GF-D8 (cell line): ENCODE measurements around the gene CAVIN1.
"Not testable (repeated sequence)": the region's sequence is repeated elsewhere in the genome, so short reads cannot be mapped to it uniquely, and the experiment has no call there.

Experiments
- DNase-seq: peaks from one replicate; lab custom pipeline; 2025; lab: John Stamatoyannopoulos, UW

Gene CAVIN1

DNA sequence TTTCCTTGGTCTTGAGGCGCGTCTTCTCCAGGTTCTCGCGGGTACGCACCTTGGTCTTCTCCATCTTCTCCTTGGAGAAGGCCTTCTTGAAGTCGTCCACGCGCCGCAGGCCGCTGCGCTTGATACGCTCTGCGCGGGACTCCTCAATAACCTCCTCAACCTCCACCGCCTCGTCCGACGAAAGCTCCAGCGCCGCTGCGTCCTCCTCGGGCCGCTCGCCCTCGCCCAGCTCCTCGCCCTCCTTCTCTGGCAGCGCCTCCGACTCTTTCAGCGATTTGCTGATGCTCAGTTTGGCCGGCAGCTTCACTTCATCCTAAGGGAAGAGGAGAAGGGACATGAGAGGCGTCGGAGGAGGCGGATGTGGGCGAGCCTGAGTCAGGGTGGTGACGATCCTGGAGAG lies 18.0 kb downstream of the CAVIN1 start:
- no peak for DNase-seq

GRCh38 chr17:42404326-42405055 lies 18.6 kb downstream of the CAVIN1 start:
- no peak for DNase-seq

- DNase-seq, result peak; percentile 7
Measured at GRCh38 chr17:42403150-42403549, 19.9 kb downstream of the CAVIN1 start.

- DNase-seq, result no peak
Measured at GRCh38 chr17:42402117-42402516, 20.9 kb downstream of the CAVIN1 start.

DNA sequence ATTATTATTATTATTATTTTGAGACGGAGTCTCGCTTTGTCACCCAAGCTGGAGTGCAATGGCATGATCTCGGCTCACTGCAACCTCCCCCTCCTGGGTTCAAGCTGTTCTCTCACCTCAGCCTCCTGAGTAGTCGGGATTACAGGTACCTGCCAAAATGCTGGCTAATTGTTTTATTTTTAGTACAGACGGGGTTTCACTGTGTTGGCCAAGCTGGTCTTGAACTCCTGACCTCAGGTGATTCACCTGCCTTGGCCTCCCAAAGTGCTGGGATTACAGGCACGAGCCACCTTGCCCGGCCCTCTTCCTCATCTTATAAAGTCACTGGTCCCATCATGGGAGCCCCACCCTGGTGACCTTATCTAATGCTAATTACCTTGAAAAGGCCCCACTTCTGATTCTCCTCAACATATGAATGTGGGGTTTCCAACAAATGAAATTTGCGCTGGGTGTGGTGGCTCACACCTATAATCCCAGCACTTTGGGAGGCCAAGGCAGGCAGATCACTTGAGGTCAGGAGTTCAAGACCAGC lies 22.1 kb downstream of the CAVIN1 start:
- DNase-seq, result not testable (repeated sequence)

DNA sequence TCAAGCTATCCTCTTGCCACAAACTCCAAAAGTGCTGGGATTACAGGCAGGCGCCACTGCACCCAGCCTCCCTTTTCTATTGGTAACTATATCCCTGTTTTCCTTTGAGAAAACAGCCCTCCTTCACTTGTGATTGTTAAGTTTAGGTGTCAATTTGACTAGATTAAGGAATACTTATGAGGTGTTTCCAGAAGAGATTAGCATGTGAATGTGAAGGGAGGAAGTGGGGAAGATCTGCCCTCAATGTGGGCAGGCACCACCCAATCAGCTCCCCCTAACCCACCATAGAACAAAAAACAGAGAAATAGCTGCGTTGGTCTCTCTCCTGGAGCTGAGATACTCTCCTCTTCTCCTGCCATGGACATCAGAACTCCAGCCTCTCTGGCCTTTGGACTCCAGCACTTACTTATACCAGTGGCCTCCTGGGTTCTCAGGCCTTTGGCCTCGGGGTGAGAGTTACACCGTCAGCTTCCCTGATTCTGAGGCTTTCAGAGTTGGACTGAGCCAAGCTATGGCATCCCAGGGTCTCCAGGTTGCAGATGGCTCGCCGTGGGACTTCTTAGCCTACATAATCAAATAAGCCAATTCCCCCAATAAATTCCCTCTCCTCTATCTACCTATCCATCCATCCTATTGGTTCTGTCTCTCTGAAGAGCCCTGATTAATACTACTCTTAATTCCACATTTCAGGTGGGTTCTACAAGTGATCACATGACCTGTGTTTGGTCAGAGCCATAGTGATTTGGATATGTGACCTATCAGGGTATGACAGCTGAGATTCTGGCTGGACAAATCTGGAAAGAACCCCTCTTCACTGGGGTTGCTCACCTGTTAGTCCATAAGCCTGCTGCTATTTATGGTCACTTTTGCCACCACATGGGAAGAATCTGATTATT lies 22.9 kb downstream of the CAVIN1 start:
- no peak for DNase-seq

DNA sequence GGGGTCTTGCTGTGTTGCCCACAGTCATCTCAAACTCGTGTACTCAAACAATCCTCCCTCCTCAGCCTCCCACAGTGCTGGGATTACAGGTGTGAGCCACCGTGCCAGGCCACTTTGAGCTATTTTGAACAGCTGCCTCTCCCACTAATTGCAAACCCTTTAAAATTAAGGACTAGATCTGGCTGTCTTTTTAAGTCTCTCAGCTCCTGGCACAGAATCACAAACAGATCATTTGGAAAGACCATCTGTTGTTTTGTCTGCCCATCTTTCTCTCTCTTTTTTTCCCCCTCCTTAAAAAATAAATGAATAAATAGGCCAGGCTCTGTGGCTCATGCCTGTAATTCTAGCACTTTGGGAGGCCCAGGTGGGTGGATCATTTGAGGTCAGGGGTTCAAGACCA lies 23.9 kb downstream of the CAVIN1 start:
- no peak for DNase-seq

DNA sequence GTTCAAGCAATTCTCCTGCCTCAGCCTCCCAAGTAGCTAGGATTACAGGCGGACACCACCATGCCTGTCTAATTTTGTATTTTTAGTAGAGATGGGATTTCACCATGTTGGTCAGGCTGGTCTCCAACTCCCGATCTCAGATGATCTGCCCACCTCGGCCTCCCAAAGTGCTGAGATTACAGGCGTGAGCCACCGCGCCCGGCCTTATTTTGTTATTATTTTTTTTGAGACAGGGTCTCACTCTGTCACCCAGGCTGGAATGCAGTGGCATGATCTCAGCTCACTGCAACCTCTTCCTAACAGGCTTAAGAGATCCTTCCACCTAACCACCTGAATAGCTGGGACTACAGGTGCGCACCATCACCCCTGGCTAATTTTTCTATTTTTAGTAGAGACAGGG lies 27.5 kb downstream of the CAVIN1 start:
- DNase-seq, result not testable (repeated sequence)

- DNase-seq, result no peak
Measured at GRCh38 chr17:42394838-42395237, 28.2 kb downstream of the CAVIN1 start.

- no peak for DNase-seq
Measured at GRCh38 chr17:42392692-42393415, 30.2 kb downstream of the CAVIN1 start.

GRCh38 chr17:42391439-42391838 lies 31.6 kb downstream of the CAVIN1 start:
- not testable (repeated sequence) for DNase-seq

DNA sequence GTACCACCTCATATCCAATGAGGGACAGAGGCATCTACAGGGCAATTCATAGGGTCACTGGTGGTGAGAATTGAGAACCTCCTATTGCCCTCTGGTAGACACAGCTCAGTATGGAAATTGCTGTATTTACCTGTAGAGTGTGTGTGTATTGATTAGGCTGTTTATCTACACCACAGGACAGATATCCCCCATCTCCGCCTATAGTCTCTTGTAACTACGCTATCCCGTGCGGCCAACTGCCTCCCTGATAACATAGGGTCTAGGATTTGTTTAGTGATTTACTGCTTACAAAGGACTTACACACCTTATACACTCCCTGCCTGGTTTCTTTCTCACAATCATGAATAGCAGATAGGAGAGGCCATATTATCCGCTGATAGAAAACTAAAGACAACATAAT lies 33.2 kb downstream of the CAVIN1 start:
- DNase-seq, result no peak

- DNase-seq, result no peak
Measured at GRCh38 chr17:42389135-42389417, 34.0 kb downstream of the CAVIN1 start.

DNA sequence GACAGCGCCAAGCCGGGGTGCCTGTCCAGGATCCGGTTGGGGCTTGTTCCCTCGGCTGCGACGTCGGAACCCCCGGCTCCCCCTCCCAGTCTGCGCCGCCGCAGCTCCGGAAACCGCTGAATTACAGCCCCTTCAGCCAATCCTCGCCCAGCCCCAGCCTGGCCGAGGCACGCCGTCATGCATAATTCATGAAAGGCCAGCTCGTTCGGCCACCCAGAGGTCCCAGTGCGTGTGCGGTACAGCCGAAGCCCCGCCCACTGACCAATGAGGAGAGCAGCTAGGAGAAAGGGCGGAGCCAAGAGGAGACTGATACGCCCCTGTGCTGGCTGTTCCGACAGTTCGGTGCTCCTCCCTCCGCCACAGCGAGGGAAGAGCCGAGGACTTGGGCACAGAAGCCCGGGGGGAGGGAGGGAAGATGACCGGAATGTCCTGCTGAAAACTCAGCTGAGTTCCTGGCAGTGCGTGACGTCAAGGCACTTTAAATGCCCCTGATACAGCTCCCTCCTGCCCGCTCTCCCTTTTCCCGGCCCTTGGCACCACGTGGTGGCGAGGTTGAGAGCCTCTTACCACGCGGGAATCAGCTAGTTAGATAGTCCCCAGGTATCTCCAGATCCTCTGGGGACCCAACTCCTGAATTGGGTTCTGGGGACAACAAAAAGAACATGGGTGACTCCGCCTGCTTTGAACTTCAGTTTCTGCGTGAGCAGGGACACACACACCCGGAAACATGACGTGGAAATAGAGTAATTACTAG lies 34.5 kb downstream of the CAVIN1 start, which contains the start of gene STAT3:
Gene STAT3, minus strand, starts transcription at position 62 of the 754 bp plus-strand sequence. CDS start 39,926 bp downstream, outside the sequence.
- DNase-seq, result peak; percentile 98

DNA sequence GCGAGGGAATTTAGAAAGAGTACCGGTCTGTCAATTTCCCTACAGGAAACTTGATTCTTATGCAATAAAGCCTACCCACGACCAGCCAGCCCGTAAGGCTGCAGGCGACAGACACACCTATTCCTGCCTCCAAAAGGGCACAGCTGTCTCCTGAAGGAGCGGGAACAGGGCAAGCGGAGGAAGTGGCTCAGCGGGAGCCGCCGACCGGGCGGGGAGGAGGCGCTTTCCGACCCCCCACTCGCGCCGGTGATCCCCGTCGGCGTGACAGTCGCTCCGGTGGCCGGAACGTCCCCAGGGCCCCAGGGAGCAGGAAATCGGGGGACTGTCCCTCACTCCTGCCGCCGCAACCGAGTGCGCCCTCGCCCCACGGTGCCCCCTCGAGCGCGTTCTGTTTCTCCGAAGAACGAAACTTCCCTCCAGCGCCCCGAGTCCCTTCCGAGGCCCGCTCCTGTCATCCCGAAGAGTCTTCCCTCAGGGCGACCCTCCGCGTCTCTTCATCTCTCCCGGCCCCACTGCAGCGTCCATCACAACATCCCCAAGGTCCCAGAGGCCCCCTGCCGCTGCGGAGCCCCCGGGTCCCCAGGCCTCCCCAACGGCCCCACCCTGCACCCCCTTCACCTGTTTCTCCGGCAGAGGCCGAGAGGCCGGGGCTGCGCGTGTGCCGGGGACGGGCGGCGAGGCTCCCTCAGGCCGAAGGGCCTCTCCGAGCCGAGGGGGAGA lies 35.2 kb downstream of the CAVIN1 start:
- peak; percentile 79 for DNase-seq

DNA sequence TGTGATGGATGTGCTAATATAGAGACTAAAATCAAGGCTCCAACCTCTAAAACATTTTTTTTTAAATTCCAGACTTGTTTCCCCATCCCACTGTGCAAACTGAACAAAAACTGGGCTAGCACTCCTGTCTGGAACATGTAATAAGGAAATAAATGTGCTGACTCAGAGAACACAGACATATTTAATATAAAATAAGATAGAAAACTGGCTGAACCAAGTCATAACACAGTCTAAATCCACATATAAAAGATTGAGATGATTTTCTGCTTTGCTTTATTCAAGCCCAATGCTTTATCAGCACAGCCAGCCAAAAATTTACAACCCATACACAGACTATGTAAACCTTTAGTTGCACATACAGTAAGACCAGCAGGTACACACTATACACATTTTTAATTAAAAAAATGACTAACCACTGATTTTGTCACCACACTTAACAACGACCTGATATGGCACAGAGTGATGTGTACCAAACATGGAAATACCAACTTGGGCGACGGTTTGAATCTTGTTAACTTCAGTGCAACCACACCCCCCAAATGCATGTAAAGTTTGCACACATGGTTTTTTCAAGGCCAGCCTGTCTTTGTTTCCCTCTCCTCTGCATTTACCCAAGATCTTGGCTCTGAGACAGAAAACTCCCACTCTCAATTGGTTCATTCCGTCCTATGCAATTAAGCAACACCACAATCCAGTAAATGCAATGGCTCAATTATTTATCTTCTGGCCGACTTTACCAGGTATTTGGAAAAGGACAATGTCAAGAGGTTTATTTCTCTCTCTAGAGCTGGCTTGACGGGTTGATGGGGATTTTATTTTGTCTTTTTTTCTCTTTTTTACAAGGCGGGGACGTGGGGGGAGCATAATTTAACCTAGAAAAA lies 36.0 kb downstream of the CAVIN1 start:
- DNase-seq, result peak; percentile 79

- DNase-seq, result no peak
Measured at GRCh38 chr17:42381898-42382297, 41.2 kb downstream of the CAVIN1 start.

GRCh38 chr17:42380935-42381334 lies 42.1 kb downstream of the CAVIN1 start:
- DNase-seq, result no peak

DNA sequence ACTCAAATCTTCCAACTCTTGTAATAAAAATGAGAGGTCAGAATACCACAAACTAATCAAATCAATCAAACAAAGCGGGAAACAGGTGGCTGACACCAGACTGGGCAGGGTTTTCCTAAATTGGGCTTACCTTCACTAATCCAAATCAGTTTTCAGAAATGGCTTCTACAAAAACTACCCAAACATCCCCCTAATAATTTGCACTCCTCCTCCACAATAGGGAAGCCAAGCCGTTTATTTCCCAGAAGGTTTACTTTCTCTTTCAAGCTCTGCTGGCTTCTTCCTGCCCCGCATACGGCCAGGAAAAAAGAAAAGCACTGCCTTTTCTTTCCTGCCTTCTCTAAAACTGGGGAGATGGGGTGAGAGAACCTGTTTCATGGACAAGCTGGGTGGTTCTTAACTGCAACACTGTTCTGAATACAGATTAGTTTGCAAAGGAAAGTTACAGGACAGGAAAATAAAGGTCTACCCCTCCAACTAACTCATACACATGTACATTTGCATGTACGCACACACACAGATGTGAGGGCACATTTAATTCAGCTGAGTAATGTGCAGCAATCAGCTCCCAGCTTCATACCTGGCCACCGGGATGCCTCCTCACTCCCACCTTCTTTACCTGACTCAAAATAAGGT lies 44.0 kb downstream of the CAVIN1 start:
- no peak for DNase-seq
